AG09309 (cell line): ENCODE measurements around the gene SCRG1.
A peak's percentile ranks its signal among the peaks of the same experiment; 100 is the strongest.

ENCODE experiments used
- DNase-seq: peaks from one replicate; pipeline ENCODE4 v3.0.0-alpha.2; 2010; ENCODE audit warnings: low read depth
- H3K4me3 ChIP-seq: 2 replicates; pipeline ENCODE4 v1.5.1; 2011; ENCODE audit warnings: mild to moderate bottlenecking, low read depth, low read length, moderate library complexity; ENCODE audit not compliant: control insufficient read depth
- TF ChIP-seq, protein P1 (sequence below): IDR thresholded peaks from 2 replicates; pipeline ENCODE4 v1.5.1; 2011; ENCODE audit warnings: mild to moderate bottlenecking, low read depth, low read length, inconsistent platforms; ENCODE audit not compliant: insufficient read depth, control insufficient read depth; ENCODE audit errors: missing control alignments

The SCRG1 gene

DNA sequence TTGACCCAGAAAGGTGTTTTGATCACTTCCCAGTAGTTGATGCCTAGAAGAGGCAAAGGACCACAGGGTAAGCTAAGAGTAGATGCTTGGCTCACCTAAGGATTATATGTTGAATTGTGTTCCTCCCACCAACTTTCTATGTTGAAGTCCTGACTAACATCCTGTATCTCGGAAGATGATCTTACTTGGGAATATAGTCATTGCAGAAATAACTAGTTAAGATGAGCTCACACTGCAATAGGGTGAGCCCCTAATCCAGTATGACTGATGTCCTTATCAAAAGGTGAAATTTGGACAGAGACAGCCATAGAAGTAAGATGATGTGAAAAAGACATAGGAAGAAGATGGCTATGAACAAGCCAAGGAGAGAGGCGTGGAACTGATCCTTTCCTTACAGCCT, 61.5 kb downstream of the SCRG1 start:
- H3K4me3 ChIP-seq: no peak overlapping the region
- TF ChIP-seq, protein P1, sequence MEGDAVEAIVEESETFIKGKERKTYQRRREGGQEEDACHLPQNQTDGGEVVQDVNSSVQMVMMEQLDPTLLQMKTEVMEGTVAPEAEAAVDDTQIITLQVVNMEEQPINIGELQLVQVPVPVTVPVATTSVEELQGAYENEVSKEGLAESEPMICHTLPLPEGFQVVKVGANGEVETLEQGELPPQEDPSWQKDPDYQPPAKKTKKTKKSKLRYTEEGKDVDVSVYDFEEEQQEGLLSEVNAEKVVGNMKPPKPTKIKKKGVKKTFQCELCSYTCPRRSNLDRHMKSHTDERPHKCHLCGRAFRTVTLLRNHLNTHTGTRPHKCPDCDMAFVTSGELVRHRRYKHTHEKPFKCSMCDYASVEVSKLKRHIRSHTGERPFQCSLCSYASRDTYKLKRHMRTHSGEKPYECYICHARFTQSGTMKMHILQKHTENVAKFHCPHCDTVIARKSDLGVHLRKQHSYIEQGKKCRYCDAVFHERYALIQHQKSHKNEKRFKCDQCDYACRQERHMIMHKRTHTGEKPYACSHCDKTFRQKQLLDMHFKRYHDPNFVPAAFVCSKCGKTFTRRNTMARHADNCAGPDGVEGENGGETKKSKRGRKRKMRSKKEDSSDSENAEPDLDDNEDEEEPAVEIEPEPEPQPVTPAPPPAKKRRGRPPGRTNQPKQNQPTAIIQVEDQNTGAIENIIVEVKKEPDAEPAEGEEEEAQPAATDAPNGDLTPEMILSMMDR: no peak
- no peak for DNase-seq

- DNase-seq: no peak
- H3K4me3 ChIP-seq: peak overlapping the region; percentile 79
- TF ChIP-seq, protein P1: no peak
These were observed 63.8 kb downstream of the SCRG1 start for GRCh38 chr4:173334891-173335752.
